Kidney (tissue), 14 donors: Measurements from ENCODE around the gene ZFYVE26. TPM values are rescaled to one million over a fixed set of nuclear protein-coding genes. Genes with fewer than 3 reads are reported as not detected.
A peak's percentile ranks its signal among the peaks of the same experiment; 100 is the strongest.

Experiments
- DNase-seq, 5 donors: peaks; one replicate each; pipeline ENCODE4 v3.0.0-alpha.2; 2013 to 2020
- FAIRE-seq: peaks from 2 replicates; lab custom pipeline; 2012; peaks lifted over from hg19 to GRCh38; lab: Jason Lieb, UNC
- H3K27ac ChIP-seq, 2 donors: one replicate each; pipeline ENCODE4 v1.7.0; 2013; ENCODE audit warnings: low read depth in 2 of 2, low read length in 2 of 2, inconsistent platforms in 1 of 2
- H3K27me3 ChIP-seq: one replicate; pipeline ENCODE4 v1.7.1; 2013; ENCODE audit warnings: low read length, inconsistent platforms; ENCODE audit not compliant: control insufficient read depth, insufficient read depth
- H3K36me3 ChIP-seq, 3 donors: one replicate each; pipeline versions ENCODE4 v1.7.0 to v1.7.1; 2013; ENCODE audit warnings: low read length in 3 of 3, control low read depth in 1 of 3, inconsistent platforms in 1 of 3; ENCODE audit not compliant: insufficient read depth in 3 of 3, control insufficient read depth in 2 of 3
- H3K4me1 ChIP-seq, 3 donors: one replicate each; pipeline versions ENCODE4 v1.7.0 to v1.7.1; 2013; ENCODE audit warnings: low read length in 3 of 3, inconsistent platforms in 1 of 3, low read depth in 1 of 3; ENCODE audit not compliant: control insufficient read depth in 2 of 3, insufficient read depth in 2 of 3
- H3K4me3 ChIP-seq, 3 donors: one replicate each; pipeline versions ENCODE4 v1.7.0 to v1.8.1; 2013; ENCODE audit warnings: low read length in 3 of 3, control low read depth in 1 of 3, inconsistent platforms in 1 of 3
- H3K9ac ChIP-seq, 3 donors: one replicate each; pipeline versions ENCODE4 v1.7.0 to v1.7.1; 2013; ENCODE audit warnings: low read length in 3 of 3, control low read depth in 1 of 3, inconsistent platforms in 1 of 3
- H3K9me3 ChIP-seq, 3 donors: one replicate each; pipeline versions ENCODE4 v1.7.0 to v1.7.1; 2013; ENCODE audit warnings: low read length in 3 of 3, control low read depth in 1 of 3, inconsistent platforms in 1 of 3; ENCODE audit not compliant: control insufficient read depth in 2 of 3, insufficient read depth in 1 of 3
- intact Hi-C: fragments of 100-400 bp; cut with DNase I; formaldehyde crosslinking; loops from one replicate; pipeline ENCODE4 v1.11.1; 2022
- polyA plus RNA-seq: library from polyadenylated mRNA; stranded (reverse); fragments of 350-450 nt; fragmentation: Illumina TruSeq; extraction: RNeasy Lipid Tissue Mini Kit (QIAGEN cat#74804); gene quantifications from one replicate; pipeline ENCODE4 v1.2.3, GENCODE V29; 2014; ENCODE audit warnings: low read depth, low replicate concordance; ENCODE audit not compliant: insufficient read depth
- total RNA-seq: library from RNA; stranded (reverse); fragmentation: NEBNext Ultra II Directional; extraction: Animal tissue kit (Norgen Biotek cat#: 25700); gene quantifications from one replicate; pipeline ENCODE4 v1.2.1, GENCODE V29; 2021
- TF ChIP-seq, protein P1 (sequence below): IDR thresholded peaks from 3 replicates; pipeline ENCODE4 v1.5.1; 2012; ENCODE audit warnings: mild to moderate bottlenecking, moderate library complexity, borderline replicate concordance; ENCODE audit not compliant: insufficient read depth; ENCODE audit errors: extremely low read depth
- donor health status: control.
- donor health status: control.
- donor health status: control.
- donor health status: control.
- donor health status: control.
- donor health status: DM: yes; HTN: yes; CAD: no.
- donor health status: Normal renal cell carcinoma (clear cell type).

The ZFYVE26 gene
- total and polyA plus RNA-seq, 2 donors from 2014 or later: 4.2 to 25.3 TPM

DNA sequence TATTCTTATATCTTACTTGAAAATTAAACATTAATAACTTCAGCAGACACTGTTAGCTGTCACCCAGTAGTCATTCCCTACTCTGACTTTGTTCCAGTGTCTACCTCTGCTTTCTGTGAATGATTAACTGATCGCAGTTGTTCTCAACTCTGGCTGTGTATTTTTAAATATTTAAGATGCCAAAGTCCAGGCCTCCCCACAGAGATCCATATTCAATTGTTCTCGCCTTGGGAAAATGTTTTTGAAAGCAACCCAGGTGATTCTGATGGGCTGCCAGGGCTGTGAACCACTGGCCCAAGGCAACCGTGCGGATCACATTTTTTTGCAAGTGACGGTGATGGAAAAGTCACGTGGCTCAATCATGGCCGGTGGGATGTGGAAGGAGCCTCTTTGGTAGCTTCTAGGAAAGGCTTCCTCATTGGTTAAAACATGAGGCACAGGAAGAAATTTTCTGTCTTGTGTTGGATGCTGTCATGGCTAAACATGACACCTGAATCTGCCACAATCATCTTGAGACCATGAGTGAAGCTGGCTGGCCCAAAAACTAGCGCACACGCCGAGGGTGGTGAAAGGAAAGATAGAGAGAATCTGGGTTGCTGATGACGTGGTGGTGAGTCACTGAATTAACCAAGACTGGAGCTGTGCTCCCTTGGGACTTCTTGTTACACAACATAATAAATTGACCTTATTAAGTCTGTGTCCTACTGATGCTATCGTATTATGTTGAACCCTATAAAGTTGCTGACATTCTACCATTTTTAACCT lies 77.5 kb downstream of the ZFYVE26 start:
- H3K36me3 ChIP-seq: no peaks in the 10 kb centered on the region
- DNase-seq (peak in 2 of 5 donors; percentile 36 to 46), FAIRE-seq (peak; percentile 37)
- no peaks in the 10 kb centered on the region for H3K9me3 ChIP-seq
- TF ChIP-seq, protein P1, sequence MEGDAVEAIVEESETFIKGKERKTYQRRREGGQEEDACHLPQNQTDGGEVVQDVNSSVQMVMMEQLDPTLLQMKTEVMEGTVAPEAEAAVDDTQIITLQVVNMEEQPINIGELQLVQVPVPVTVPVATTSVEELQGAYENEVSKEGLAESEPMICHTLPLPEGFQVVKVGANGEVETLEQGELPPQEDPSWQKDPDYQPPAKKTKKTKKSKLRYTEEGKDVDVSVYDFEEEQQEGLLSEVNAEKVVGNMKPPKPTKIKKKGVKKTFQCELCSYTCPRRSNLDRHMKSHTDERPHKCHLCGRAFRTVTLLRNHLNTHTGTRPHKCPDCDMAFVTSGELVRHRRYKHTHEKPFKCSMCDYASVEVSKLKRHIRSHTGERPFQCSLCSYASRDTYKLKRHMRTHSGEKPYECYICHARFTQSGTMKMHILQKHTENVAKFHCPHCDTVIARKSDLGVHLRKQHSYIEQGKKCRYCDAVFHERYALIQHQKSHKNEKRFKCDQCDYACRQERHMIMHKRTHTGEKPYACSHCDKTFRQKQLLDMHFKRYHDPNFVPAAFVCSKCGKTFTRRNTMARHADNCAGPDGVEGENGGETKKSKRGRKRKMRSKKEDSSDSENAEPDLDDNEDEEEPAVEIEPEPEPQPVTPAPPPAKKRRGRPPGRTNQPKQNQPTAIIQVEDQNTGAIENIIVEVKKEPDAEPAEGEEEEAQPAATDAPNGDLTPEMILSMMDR: no peak
- intact Hi-C loops: no loop called here
- no peak overlapping the region for H3K27ac ChIP-seq
- no peaks in the 10 kb centered on the region for H3K4me1 ChIP-seq
- no peak overlapping the region for H3K9ac ChIP-seq
- H3K27me3 ChIP-seq: no peaks in the 10 kb centered on the region
- H3K4me3 ChIP-seq: peak overlapping the region in 1 of 3 donors; percentile 9

DNA sequence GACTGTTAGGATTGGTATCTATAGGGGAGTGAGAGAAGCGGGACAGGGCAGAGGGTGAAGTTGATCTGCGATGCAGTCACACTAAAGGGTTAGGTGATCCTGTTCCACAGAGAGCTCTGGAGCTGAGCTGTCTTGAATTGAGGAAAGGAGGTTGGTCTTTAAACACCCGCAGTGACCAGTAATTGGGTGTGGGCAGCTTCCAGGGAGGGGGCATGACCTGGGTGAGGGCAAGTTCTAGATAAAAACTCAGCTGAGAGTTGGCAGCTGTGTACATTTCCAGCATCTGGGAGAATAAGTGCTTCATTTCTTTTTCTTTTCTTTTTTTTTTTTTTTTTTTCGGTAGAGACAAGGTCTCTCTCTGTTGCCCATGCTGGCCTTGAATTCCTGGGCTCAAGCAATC lies 79.6 kb downstream of the ZFYVE26 start:
- H3K4me1 ChIP-seq: no peaks in the 10 kb centered on the region
- H3K27ac ChIP-seq: no peak overlapping the region
- H3K27me3 ChIP-seq: no peaks in the 10 kb centered on the region
- TF ChIP-seq, protein P1: no peak
- no peaks in the 10 kb centered on the region for H3K9me3 ChIP-seq
- DNase-seq (no peak), FAIRE-seq (no peak)
- H3K4me3 ChIP-seq: no peak overlapping the region
- no peak overlapping the region for H3K9ac ChIP-seq
- intact Hi-C loops: no loop called here
- no peaks in the 10 kb centered on the region for H3K36me3 ChIP-seq

DNA sequence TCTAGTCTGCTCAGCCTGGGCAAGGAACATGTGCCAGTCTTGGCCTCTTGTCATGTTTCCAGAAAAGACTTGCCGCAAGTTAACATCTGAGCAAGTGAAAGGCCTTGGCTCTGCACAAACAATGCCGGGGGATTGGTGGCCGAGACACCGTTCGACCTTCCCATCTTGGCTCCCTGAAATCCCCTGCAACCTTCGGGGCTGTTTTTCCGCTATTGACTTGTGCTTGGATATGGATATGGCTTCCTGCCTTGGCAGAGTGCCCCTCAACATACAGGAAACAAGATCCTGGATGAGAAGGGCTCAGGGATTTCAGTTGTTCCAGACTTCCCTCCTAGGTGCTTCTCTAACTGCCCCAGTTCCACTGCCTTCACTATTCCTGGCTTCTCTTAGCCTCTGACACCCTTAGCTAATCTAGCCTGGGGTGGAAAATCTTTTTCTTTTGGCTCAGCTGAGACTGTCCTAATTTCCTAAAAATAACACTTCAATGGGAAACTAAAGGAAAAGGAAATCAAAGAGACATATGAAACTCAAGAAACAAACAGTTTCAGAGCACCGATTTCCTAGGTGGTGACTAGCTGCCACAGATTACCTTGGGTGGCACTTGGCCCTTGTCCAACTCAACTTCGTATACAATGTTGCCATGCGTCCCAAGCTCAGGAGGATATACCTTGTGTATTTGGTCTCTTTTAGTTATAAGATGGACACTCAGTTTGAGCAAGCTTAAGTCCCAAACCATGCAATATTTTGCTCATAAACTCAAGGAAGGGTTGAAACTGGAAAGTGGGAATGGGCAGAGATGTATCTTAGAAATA lies 80.8 kb downstream of the ZFYVE26 start:
- DNase-seq (no peak), FAIRE-seq (no peak)
- intact Hi-C loops: no loop called here
- H3K4me3 ChIP-seq: no peak overlapping the region
- TF ChIP-seq, protein P1: no peak
- no peaks in the 10 kb centered on the region for H3K36me3 ChIP-seq
- H3K4me1 ChIP-seq: no peaks in the 10 kb centered on the region
- no peaks in the 10 kb centered on the region for H3K27me3 ChIP-seq
- H3K9ac ChIP-seq: no peak overlapping the region
- no peaks in the 10 kb centered on the region for H3K9me3 ChIP-seq
- no peak overlapping the region for H3K27ac ChIP-seq
